WTC11 (cell line): Measurements from ENCODE around the gene SLC24A3. TPM values are rescaled to one million over a fixed set of nuclear protein-coding genes. Genes with fewer than 3 reads are reported as not detected.

Source experiments
- ATAC-seq: fragments of 200-7000 bp; cut with Tn5 transposase; 2 replicates; pipeline ENCODE4 v1.10.0; 2021; ENCODE audit warnings: mild to moderate bottlenecking, moderate library complexity
- CTCF ChIA-PET: fragments of 300-600 bp; sonication (Branson Sonifier 250); formaldehyde crosslinking; loops from one replicate; lab custom pipeline; 2021; ENCODE audit warnings: antibody characterized with exemption; lab: Charles Lee
- POLR2A ChIA-PET: fragments of 350-600 bp; sonication (Branson Sonifier 250); formaldehyde crosslinking; loops from one replicate; lab custom pipeline; 2021; ENCODE audit warnings: antibody characterized with exemption; lab: Charles Lee
- DNase-seq: peaks from one replicate; pipeline ENCODE4 v3.0.0; 2021; ENCODE audit warnings: low spot score
- H3K27ac Mint-ChIP-seq: 2 replicates; pipeline ENCODE4 v1.8.0; 2021; ENCODE audit warnings: mixed read lengths
- H3K27me3 Mint-ChIP-seq: 2 replicates; pipeline ENCODE4 v1.8.0; 2021; ENCODE audit warnings: low read depth, mild to moderate bottlenecking, moderate library complexity, mixed read lengths
- H3K36me3 Mint-ChIP-seq: 2 replicates; pipeline ENCODE4 v1.8.0; 2021; ENCODE audit warnings: mixed read lengths
- H3K4me1 Mint-ChIP-seq: 2 replicates; pipeline ENCODE4 v1.8.0; 2022; ENCODE audit warnings: mixed read lengths
- H3K4me3 Mint-ChIP-seq: 2 replicates; pipeline ENCODE4 v1.8.0; 2021; ENCODE audit warnings: mild to moderate bottlenecking, moderate library complexity, mixed read lengths
- H3K9me3 Mint-ChIP-seq: 2 replicates; pipeline ENCODE4 v1.8.0; 2021; ENCODE audit warnings: mixed read lengths
- AR ChIP-seq: fragments of 250-450 bp; sonication (Bioruptor Pico); IDR thresholded peaks from 2 replicates; pipeline ENCODE4 v1.9.0; 2021; ENCODE audit warnings: mild to moderate bottlenecking
- ATF6 ChIP-seq: sonication (generic); formaldehyde crosslinking; IDR thresholded peaks from 2 replicates; pipeline ENCODE4 v1.8.1; 2023; ENCODE audit warnings: mild to moderate bottlenecking, missing genetic modification reagents
- CREB1 ChIP-seq: sonication (generic); formaldehyde crosslinking; IDR thresholded peaks from 2 replicates; pipeline ENCODE4 v1.8.0; 2023; ENCODE audit warnings: mild to moderate bottlenecking, missing genetic modification reagents
- CREM ChIP-seq: sonication (generic); formaldehyde crosslinking; IDR thresholded peaks from 2 replicates; pipeline ENCODE4 v1.8.1; 2022; ENCODE audit warnings: mild to moderate bottlenecking, missing genetic modification reagents, moderate library complexity
- EMX1 ChIP-seq: fragments of 250-450 bp; sonication (Bioruptor Pico); IDR thresholded peaks from 2 replicates; pipeline ENCODE4 v1.8.0; 2021; ENCODE audit warnings: mild to moderate bottlenecking
- ERG ChIP-seq: fragments of 250-450 bp; sonication (Bioruptor Pico); IDR thresholded peaks from 2 replicates; pipeline ENCODE4 v1.8.0; 2021; ENCODE audit warnings: mild to moderate bottlenecking
- MAX ChIP-seq: sonication (generic); formaldehyde crosslinking; IDR thresholded peaks from 2 replicates; pipeline ENCODE4 v1.8.0; 2022; ENCODE audit warnings: mild to moderate bottlenecking, missing genetic modification reagents
- NR1H2 ChIP-seq: sonication (generic); formaldehyde crosslinking; IDR thresholded peaks from 2 replicates; pipeline ENCODE4 v1.9.0; 2021; ENCODE audit warnings: mild to moderate bottlenecking, moderate library complexity, missing genetic modification reagents
- OVOL2 ChIP-seq: fragments of 250-450 bp; sonication (Bioruptor Pico); IDR thresholded peaks from 2 replicates; pipeline ENCODE4 v1.9.0; 2021; ENCODE audit warnings: mild to moderate bottlenecking, borderline replicate concordance
- PRRX2 ChIP-seq: fragments of 250-450 bp; sonication (Bioruptor Pico); IDR thresholded peaks from 2 replicates; pipeline ENCODE4 v1.8.0; 2021; ENCODE audit warnings: mild to moderate bottlenecking
- ZBTB43 ChIP-seq: sonication (generic); formaldehyde crosslinking; IDR thresholded peaks from 2 replicates; pipeline ENCODE4 v1.8.1; 2023; ENCODE audit warnings: mild to moderate bottlenecking, missing genetic modification reagents
- ZNF121 ChIP-seq: sonication (generic); formaldehyde crosslinking; IDR thresholded peaks from 2 replicates; pipeline ENCODE4 v1.8.0; 2023; ENCODE audit warnings: missing genetic modification reagents
- ZNF138 ChIP-seq: sonication (generic); formaldehyde crosslinking; conservative IDR thresholded peaks from 2 replicates; pipeline ENCODE4 v1.8.1; 2022; ENCODE audit warnings: mild to moderate bottlenecking, moderate library complexity, missing genetic modification reagents
- ZNF219 ChIP-seq: sonication (generic); formaldehyde crosslinking; IDR thresholded peaks from 2 replicates; pipeline ENCODE4 v1.8.0; 2023; ENCODE audit warnings: missing genetic modification reagents, mild to moderate bottlenecking, borderline replicate concordance
- ZSCAN18 ChIP-seq: fragments of 250-450 bp; sonication (Bioruptor Pico); IDR thresholded peaks from 2 replicates; pipeline ENCODE4 v2.1.2; 2022; ENCODE audit warnings: mild to moderate bottlenecking, moderate library complexity
- total RNA-seq: library from RNA; stranded (reverse); gene quantifications from 3 replicates; pipeline ENCODE4 v1.2.3, GENCODE V29; 2021

Gene SLC24A3
- total RNA-seq, 1 experiment from 2014 or later: 5.7 TPM

GRCh38 chr20:19371112-19371511 lies 158.7 kb downstream of the SLC24A3 start (continued):
- no peak for TF ChIP-seq AR (CRISPR knock-in tag)

- CTCF ChIA-PET: no interaction called here
- no peak for ATAC-seq
These were observed 161.8 kb downstream of the SLC24A3 start for GRCh38 chr20:19374216-19374615.

GRCh38 chr20:19375395-19375794 lies 163.0 kb downstream of the SLC24A3 start:
- H3K9me3 Mint-ChIP-seq: no peaks in the 10 kb centered on the region
- no peak overlapping the region for H3K4me3 Mint-ChIP-seq
- H3K27me3 Mint-ChIP-seq: no peaks in the 10 kb centered on the region
- H3K27ac Mint-ChIP-seq: no peak overlapping the region
- ChIA-PET CTCF (no interaction called here), POLR2A (no interaction called here)
- no peak for ATAC-seq
- peaks cover 6% of the 10 kb centered on the region for H3K4me1 Mint-ChIP-seq
- no peak for DNase-seq
- TF ChIP-seq ZBTB43 (no peak), EMX1 (CRISPR knock-in tag) (no peak), CREB1 (CRISPR knock-in tag) (no peak), CREM (CRISPR knock-in tag) (no peak), PRRX2 (CRISPR knock-in tag) (no peak)
- H3K36me3 Mint-ChIP-seq: no peaks in the 10 kb centered on the region

More at GRCh38 chr20:19374216-19374615, 161.8 kb downstream of the SLC24A3 start:
- no peaks in the 10 kb centered on the region for H3K27me3 Mint-ChIP-seq
- H3K4me1 Mint-ChIP-seq: no peaks in the 10 kb centered on the region
- POLR2A ChIA-PET: no interaction called here
- TF ChIP-seq MAX (CRISPR knock-in tag) (no peak), ATF6 (CRISPR knock-in tag) (no peak), ZNF219 (CRISPR knock-in tag) (no peak), OVOL2 (CRISPR knock-in tag) (no peak), ZNF138 (CRISPR knock-in tag) (no peak), NR1H2 (CRISPR knock-in tag) (no peak), ZSCAN18 (CRISPR knock-in tag) (no peak), ZNF121 (no peak), ERG (CRISPR knock-in tag) (no peak)
- DNase-seq: no peak
- no peaks in the 10 kb centered on the region for H3K36me3 Mint-ChIP-seq
- H3K9me3 Mint-ChIP-seq: no peaks in the 10 kb centered on the region
- no peak overlapping the region for H3K4me3 Mint-ChIP-seq
- no peak overlapping the region for H3K27ac Mint-ChIP-seq
